ENCODE results near the gene ADAM8. TPM values are rescaled to one million over a fixed set of nuclear protein-coding genes. Genes with fewer than 3 reads are reported as not detected.

Gene ADAM8
- total RNA-seq, 4 donors from 2014 or later: 5.1 to 7.6 (median 5.9) TPM; not detected in 1

- DNase-seq: peak; percentile 80 to 88
- TF ChIP-seq CTCF (IDR thresholded peaks at IDR 0.05) (peak in 3 of 4 experiments; percentile 20 to 27 (median 21)), POLR2A (IDR thresholded peaks at IDR 0.05) (peak; percentile 13 to 85)
- peak within 1 kb of the TSS; percentile 92 to 97 for H3K27ac ChIP-seq
- peak within 1 kb of the TSS; percentile 72 to 89 for H3K4me3 ChIP-seq
- H3K9me3 ChIP-seq: no peaks in the 10 kb centered on the region
- peaks cover 5 to 13% of the 10 kb centered on the region in 2 donors for H3K4me1 ChIP-seq
- intact Hi-C loops (cut with DNase I; ENCODE audit: low total_unique reads): no loop called here
- H3K36me3 ChIP-seq: no peaks in the 10 kb centered on the region
- no peaks in the 10 kb centered on the region for H3K27me3 ChIP-seq
Measured at GRCh38 chr10:133308421-133309099, 31.9 kb upstream of the ADAM8 start, which contains the start of the genes TUBGCP2 and ZNF511. Gene TUBGCP2 (minus strand): TSS chr10:133308872. CDS start chr10:133302941, 5,931 bp downstream. Gene ZNF511 (plus strand): TSS chr10:133308914. CDS start chr10:133308944, 30 bp downstream.

- H3K4me1 ChIP-seq: peaks cover 5 to 13% of the 10 kb centered on the region in 2 donors
- intact Hi-C loops (cut with DNase I; ENCODE audit: low total_unique reads): no loop called here
- TF ChIP-seq POLR2A (IDR thresholded peaks at IDR 0.05) (no peak), CTCF (IDR thresholded peaks at IDR 0.05) (peak in 3 of 4 experiments; percentile 20 to 27 (median 21))
Measured at GRCh38 chr10:133307776-133308420, 31.2 kb upstream of the ADAM8 start.

GRCh38 chr10:133306941-133307379 lies 30.3 kb upstream of the ADAM8 start:
- Histone ChIP-seq H3K36me3 (no peaks in the 10 kb centered on the region), H3K27me3 (no peaks in the 10 kb centered on the region), H3K9me3 (no peaks in the 10 kb centered on the region), H3K4me3 (peak overlapping the region in 1 of 2 donors; percentile 89), H3K4me1 (peaks cover 5 to 13% of the 10 kb centered on the region in 2 donors), H3K27ac (no peak overlapping the region)
- no peak for TF ChIP-seq CTCF (IDR thresholded peaks at IDR 0.05)
- TF ChIP-seq POLR2A (IDR thresholded peaks at IDR 0.05): no peak
- intact Hi-C loops (cut with DNase I; ENCODE audit: low total_unique reads): no loop called here
- no peak for DNase-seq

More at GRCh38 chr10:133307776-133308420, 31.2 kb upstream of the ADAM8 start:
- H3K27ac ChIP-seq: peak overlapping the region; percentile 92 to 97
- no peaks in the 10 kb centered on the region for H3K27me3 ChIP-seq
- no peaks in the 10 kb centered on the region for H3K9me3 ChIP-seq
- DNase-seq: peak; percentile 47 to 57
- peak overlapping the region; percentile 72 to 89 for H3K4me3 ChIP-seq
- H3K36me3 ChIP-seq: no peaks in the 10 kb centered on the region

- TF ChIP-seq CTCF (IDR thresholded peaks at IDR 0.05) (no peak), POLR2A (IDR thresholded peaks at IDR 0.05) (no peak)
Measured at GRCh38 chr10:133306097-133306476, 29.4 kb upstream of the ADAM8 start.

GRCh38 chr10:133303206-133303605 lies 26.5 kb upstream of the ADAM8 start:
- no peak for DNase-seq
- Histone ChIP-seq H3K9me3 (no peaks in the 10 kb centered on the region), H3K27ac (no peak overlapping the region), H3K27me3 (no peaks in the 10 kb centered on the region), H3K36me3 (no peaks in the 10 kb centered on the region), H3K4me1 (peaks cover 5 to 13% of the 10 kb centered on the region in 2 donors), H3K4me3 (no peak overlapping the region)
- TF ChIP-seq POLR2A (IDR thresholded peaks at IDR 0.05): no peak
- no peak for TF ChIP-seq CTCF (IDR thresholded peaks at IDR 0.05)
- intact Hi-C loops (cut with DNase I; ENCODE audit: low total_unique reads): no loop called here

More at GRCh38 chr10:133306097-133306476, 29.4 kb upstream of the ADAM8 start:
- Histone ChIP-seq H3K27me3 (no peaks in the 10 kb centered on the region), H3K27ac (no peak overlapping the region), H3K4me1 (peaks cover 5 to 13% of the 10 kb centered on the region in 2 donors), H3K9me3 (no peaks in the 10 kb centered on the region), H3K4me3 (no peak overlapping the region), H3K36me3 (no peaks in the 10 kb centered on the region)
- DNase-seq: no peak
- intact Hi-C loops (cut with DNase I; ENCODE audit: low total_unique reads): no loop called here
